ENCODE data around the gene SLC9A6. TPM values are rescaled to one million over a fixed set of nuclear protein-coding genes. Genes with fewer than 3 reads are reported as not detected.

SLC9A6 gene
- total RNA-seq, 4 donors from 2014 or later = 13.5 to 26.3 (median 21.7) TPM

- Histone ChIP-seq H3K4me1 (no peaks in the 10 kb centered on the region), H3K27me3 (no peaks in the 10 kb centered on the region), H3K36me3 (no peaks in the 10 kb centered on the region), H3K4me3 (no peak overlapping the region), H3K9me3 (no peaks in the 10 kb centered on the region), H3K27ac (peak overlapping the region in 1 of 4 donors; percentile 40)
- in situ Hi-C loops (cut with MboI; ENCODE audit: low pct_ligation_motif_present in 1 of 4, low pct_unique_long_range_greater_than_20kb in 1 of 4, low sequenced_read_pairs in 3 of 4) = loop anchor here in 2 of 4 donors (25.0 kb wide), 3 partner anchors 116 to 216 kb away; partner anchors contain the start of gene MAP7D3 (in 1 of the 2)
- no peak for DNase-seq
- WGBS, 2 donors (ENCODE audit: low coverage in 1 of 2) = 30 to 60% methylated on average over 2 to 13 of the region's 13 CpGs
- intact Hi-C loops (cut with DNase I; ENCODE audit: low total_unique reads) = no loop called here
- TF ChIP-seq POLR2A (IDR thresholded peaks at IDR 0.05) (no peak), POLR2AphosphoS5 (IDR thresholded peaks at IDR 0.05) (no peak), EP300 (IDR thresholded peaks at IDR 0.05; ENCODE audit: low read depth) (no peak)
- TF ChIP-seq, protein P1, sequence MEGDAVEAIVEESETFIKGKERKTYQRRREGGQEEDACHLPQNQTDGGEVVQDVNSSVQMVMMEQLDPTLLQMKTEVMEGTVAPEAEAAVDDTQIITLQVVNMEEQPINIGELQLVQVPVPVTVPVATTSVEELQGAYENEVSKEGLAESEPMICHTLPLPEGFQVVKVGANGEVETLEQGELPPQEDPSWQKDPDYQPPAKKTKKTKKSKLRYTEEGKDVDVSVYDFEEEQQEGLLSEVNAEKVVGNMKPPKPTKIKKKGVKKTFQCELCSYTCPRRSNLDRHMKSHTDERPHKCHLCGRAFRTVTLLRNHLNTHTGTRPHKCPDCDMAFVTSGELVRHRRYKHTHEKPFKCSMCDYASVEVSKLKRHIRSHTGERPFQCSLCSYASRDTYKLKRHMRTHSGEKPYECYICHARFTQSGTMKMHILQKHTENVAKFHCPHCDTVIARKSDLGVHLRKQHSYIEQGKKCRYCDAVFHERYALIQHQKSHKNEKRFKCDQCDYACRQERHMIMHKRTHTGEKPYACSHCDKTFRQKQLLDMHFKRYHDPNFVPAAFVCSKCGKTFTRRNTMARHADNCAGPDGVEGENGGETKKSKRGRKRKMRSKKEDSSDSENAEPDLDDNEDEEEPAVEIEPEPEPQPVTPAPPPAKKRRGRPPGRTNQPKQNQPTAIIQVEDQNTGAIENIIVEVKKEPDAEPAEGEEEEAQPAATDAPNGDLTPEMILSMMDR (IDR thresholded peaks at IDR 0.05) = no peak
Measured at GRCh38 chrX:136046295-136047015, 61.2 kb downstream of the SLC9A6 start.

DNA sequence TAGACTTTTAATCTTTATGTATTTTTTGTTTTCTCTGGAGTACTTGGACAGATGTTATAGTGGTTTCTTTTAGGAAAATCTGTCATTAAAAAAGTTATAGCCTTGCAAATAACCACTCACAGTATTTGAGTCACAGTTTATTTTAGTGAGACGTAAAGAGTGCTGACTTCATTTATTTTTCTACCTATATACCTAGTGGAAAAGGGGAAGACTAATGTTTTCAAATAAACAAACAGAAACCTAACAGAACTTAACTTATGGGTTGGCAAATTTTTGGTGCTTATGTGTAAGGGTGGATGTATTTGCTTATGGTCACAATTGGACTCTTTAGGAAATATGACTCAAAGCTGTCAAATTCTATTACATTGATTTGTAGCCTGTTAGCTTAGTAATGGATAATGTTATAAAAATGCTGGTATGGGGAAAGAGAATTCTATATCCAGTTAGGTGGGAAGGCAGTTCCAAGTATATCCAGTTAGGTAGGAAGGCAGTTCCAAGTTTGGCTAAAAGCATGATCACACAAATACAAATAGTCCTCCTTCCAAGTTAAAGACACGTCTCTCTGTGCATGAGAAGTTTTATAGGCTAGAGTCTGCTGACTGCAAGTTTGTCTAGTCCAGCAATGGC is 61.9 kb downstream of the SLC9A6 start:
- Histone ChIP-seq H3K36me3 (no peaks in the 10 kb centered on the region), H3K27me3 (no peaks in the 10 kb centered on the region), H3K4me3 (no peak overlapping the region), H3K4me1 (no peaks in the 10 kb centered on the region), H3K9me3 (no peaks in the 10 kb centered on the region), H3K27ac (peak overlapping the region in 1 of 4 donors; percentile 40)
- TF ChIP-seq EP300 (IDR thresholded peaks at IDR 0.05; ENCODE audit: low read depth) (no peak), POLR2AphosphoS5 (IDR thresholded peaks at IDR 0.05) (no peak), POLR2A (IDR thresholded peaks at IDR 0.05) (no peak)
- TF ChIP-seq, protein P1 (IDR thresholded peaks at IDR 0.05) = no peak
- intact Hi-C loops (cut with DNase I; ENCODE audit: low total_unique reads) = no loop called here
- no peak for DNase-seq
- WGBS, 2 donors (ENCODE audit: low coverage in 1 of 2) = 65% methylated on average over 2 of the region's 2 CpGs; no CpG with 5 or more reads in 1 of the 2 donors
- in situ Hi-C loops (cut with MboI; ENCODE audit: low pct_ligation_motif_present in 1 of 4, low pct_unique_long_range_greater_than_20kb in 1 of 4, low sequenced_read_pairs in 3 of 4) = loop anchor here in 2 of 4 donors (25.0 kb wide), 3 partner anchors 115 to 215 kb away; partner anchors contain the start of gene MAP7D3 (in 1 of the 2)

- Histone ChIP-seq H3K4me1 (no peaks in the 10 kb centered on the region), H3K27me3 (no peaks in the 10 kb centered on the region), H3K27ac (no peak overlapping the region), H3K36me3 (no peaks in the 10 kb centered on the region), H3K9me3 (no peaks in the 10 kb centered on the region), H3K4me3 (no peak overlapping the region)
- no peak for DNase-seq
- intact Hi-C loops (cut with DNase I; ENCODE audit: low total_unique reads) (no loop called here), in situ Hi-C loops (cut with MboI; ENCODE audit: low pct_ligation_motif_present in 1 of 4, low pct_unique_long_range_greater_than_20kb in 1 of 4, low sequenced_read_pairs in 3 of 4) (loop anchor here in 2 of 4 donors (25.0 kb wide), 3 partner anchors 114 to 214 kb away; partner anchors contain the start of gene MAP7D3 (in 1 of the 2))
- WGBS, 2 donors (ENCODE audit: low coverage in 1 of 2) = 74% methylated on average over 4 of the region's 4 CpGs; no CpG with 5 or more reads in 1 of the 2 donors
- TF ChIP-seq, protein P1 (IDR thresholded peaks at IDR 0.05) = no peak
- no peak for TF ChIP-seq POLR2A (IDR thresholded peaks at IDR 0.05)
- TF ChIP-seq POLR2AphosphoS5 (IDR thresholded peaks at IDR 0.05) = no peak
- no peak for TF ChIP-seq EP300 (IDR thresholded peaks at IDR 0.05; ENCODE audit: low read depth)
Measured at GRCh38 chrX:136047969-136048368, 62.7 kb downstream of the SLC9A6 start.

DNA sequence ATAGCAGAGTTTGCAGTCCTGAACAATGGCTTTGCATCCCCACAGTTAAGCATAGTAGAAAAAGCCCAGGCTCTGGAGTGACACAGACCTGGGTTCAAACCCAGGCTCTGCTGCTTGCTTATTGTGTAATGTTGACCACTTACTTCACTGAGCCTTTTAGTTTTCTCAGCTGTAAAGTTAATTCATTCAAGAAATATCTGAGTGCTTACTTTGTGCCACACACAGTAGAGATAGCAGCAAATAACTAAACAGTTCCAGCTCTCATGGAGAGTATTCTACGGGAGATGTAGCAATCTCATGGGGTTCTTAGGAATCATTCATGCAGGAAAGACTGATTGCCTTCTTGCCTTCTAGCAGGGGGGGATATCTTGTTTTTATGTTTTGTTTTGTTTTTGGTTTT is 63.2 kb downstream of the SLC9A6 start:
- intact Hi-C loops (cut with DNase I; ENCODE audit: low total_unique reads) = no loop called here
- Histone ChIP-seq H3K27me3 (no peaks in the 10 kb centered on the region), H3K4me3 (no peak overlapping the region), H3K27ac (no peak overlapping the region), H3K4me1 (no peaks in the 10 kb centered on the region), H3K36me3 (no peaks in the 10 kb centered on the region), H3K9me3 (no peaks in the 10 kb centered on the region)
- WGBS, 2 donors (ENCODE audit: low coverage in 1 of 2) = 79% methylated on average over 1 of the region's 1 CpG; no CpG with 5 or more reads in 1 of the 2 donors
- TF ChIP-seq POLR2AphosphoS5 (IDR thresholded peaks at IDR 0.05) (no peak), EP300 (IDR thresholded peaks at IDR 0.05; ENCODE audit: low read depth) (no peak), POLR2A (IDR thresholded peaks at IDR 0.05) (no peak)
- TF ChIP-seq, protein P1 (IDR thresholded peaks at IDR 0.05) = no peak
- DNase-seq = no peak
- in situ Hi-C loops (cut with MboI; ENCODE audit: low pct_ligation_motif_present in 1 of 4, low pct_unique_long_range_greater_than_20kb in 1 of 4, low sequenced_read_pairs in 3 of 4) = loop anchor here in 2 of 4 donors (25.0 kb wide), 3 partner anchors 114 to 214 kb away; partner anchors contain the start of gene MAP7D3 (in 1 of the 2)

Data from transverse colon (tissue), 4 donors.